ENCODE measurements around the gene TRPC6.
"Not testable (repeated sequence)": the region's sequence is repeated elsewhere in the genome, so short reads cannot be mapped to it uniquely, and the experiment has no call there.

The TRPC6 gene

DNA sequence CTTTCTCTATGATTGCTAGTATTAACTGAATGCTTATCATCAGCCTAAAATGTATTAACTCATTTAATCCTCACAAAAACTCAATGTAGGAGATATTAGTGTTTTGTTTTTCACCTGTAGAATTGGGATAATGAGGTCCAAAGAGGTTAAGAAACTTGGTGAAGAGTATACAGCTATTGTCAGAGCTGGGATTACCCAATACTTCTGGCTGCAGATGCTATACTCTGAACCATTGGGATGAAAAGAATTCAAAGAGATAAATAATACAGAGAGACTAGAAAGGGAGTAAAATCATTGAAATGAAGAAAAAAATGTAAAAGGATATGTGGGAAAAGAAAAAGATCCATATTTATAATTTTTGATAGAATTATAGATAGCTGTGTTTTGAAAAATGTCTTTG, 137.1 kb downstream of the TRPC6 start:
- DNase-seq, result no peak

DNA sequence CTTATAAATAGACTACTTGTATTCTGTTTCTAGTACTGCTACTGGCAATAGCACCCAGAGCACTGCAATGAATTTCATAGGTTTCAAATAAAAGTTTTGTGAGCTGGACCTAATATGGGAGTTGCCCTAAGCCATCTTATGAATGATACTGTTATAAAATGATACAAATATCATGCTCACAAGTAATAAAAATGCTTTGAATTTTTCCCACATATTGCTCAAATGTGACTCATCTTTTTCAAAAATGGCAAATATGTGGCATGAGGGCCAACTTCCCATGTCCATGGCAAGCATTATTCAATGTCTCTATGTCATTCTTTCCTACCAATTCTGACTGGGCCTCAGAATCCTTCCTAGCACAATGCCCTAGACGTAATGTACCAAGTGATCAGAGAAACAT, 137.6 kb downstream of the TRPC6 start:
- DNase-seq, result no peak

GRCh38 chr11:101445761-101446160, 138.0 kb downstream of the TRPC6 start:
- no peak for DNase-seq

- no peak for DNase-seq
These were observed 139.0 kb downstream of the TRPC6 start for GRCh38 chr11:101444851-101445250.

DNA sequence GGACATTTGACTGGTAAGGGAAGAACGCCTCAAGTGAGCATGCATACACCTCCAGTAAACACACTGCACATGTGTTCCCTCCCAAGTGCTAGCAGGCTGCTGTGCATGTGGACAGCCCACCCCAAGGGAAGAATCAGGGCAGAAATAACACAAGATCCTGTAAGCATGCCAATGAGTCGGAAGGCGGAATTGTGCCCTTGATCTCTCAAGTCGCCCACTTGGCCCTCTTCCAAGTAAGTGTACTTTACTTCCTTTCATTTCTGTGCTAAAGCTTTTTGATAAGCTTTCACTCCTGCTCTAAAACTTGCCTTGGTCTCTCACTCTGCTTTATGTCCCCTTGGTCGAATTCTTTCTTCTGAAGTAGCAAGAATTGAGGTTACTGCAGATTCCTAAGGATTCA, 139.6 kb downstream of the TRPC6 start:
- DNase-seq, result no peak

DNA sequence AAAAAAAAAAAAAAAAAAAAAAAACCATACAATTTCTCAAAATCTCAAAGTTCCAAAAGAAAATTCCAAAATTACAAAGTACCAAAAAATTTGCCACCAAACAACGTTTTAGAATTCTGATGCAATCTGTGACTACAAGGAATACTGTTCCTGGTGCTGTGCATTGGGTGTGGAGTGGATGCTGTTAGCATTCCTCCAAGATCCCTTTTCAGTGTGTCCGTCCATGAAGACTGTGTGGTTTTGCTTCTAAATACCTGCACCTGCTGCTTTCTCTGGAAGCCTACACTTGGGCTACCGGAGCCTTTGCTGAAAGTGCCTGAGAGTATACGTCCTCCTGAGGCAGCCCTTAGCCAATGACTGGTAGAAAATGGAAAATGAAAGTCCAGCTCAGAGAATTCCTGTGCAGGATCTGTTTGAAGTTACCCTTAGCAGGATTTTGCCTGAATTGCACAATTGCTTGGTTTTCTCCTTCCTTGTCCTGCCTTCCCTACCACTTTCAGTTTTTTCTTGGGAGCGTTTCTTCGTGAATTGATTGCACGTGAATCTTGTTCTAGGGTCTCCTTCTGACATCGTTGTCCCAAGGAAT, 140.8 kb downstream of the TRPC6 start:
- DNase-seq, result no peak

DNA sequence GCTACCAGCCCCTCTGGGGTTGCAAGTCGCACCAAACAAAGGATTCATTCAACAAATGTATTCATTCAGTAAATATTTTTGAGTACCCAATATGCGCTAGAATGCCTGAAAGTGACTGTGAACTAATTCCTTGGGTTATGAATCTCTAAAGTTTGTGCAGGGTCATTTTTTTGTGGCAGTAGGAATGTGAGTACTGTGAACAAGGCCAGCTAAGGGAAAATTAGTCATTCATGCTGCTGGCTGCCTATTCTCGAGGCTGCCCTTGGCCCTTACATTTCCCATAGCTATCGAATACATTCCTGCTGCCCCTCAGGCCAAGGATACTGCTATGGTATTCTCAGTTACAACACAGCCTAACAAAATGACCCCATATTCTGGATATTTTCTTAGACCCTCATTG, 141.6 kb downstream of the TRPC6 start:
- no peak for DNase-seq

GRCh38 chr11:101441747-101442146, 142.1 kb downstream of the TRPC6 start:
- no peak for DNase-seq

- DNase-seq, result no peak
These were observed 144.3 kb downstream of the TRPC6 start for GRCh38 chr11:101439488-101439887.

GRCh38 chr11:101438708-101439107, 145.1 kb downstream of the TRPC6 start:
- DNase-seq, result not testable (repeated sequence)

DNA sequence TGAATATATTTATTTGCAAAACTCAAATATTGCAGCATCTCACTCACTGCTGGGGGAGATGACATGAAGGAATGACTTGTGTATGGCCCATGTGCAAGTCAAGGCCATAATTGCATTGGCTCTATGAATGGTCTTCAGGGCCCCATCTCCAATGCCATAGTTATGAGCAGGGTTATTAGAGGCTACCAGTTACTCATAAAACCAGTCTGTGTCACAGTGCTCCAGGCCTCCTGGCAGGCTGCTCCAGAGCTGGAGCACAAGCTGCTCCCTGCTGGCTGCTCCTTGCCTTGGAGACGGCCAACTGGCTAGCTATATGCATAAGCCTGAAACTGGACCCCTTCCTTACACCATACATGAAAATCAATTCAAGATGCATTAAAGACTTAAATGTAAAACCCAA, 145.7 kb downstream of the TRPC6 start:
- DNase-seq, result no peak

DNA sequence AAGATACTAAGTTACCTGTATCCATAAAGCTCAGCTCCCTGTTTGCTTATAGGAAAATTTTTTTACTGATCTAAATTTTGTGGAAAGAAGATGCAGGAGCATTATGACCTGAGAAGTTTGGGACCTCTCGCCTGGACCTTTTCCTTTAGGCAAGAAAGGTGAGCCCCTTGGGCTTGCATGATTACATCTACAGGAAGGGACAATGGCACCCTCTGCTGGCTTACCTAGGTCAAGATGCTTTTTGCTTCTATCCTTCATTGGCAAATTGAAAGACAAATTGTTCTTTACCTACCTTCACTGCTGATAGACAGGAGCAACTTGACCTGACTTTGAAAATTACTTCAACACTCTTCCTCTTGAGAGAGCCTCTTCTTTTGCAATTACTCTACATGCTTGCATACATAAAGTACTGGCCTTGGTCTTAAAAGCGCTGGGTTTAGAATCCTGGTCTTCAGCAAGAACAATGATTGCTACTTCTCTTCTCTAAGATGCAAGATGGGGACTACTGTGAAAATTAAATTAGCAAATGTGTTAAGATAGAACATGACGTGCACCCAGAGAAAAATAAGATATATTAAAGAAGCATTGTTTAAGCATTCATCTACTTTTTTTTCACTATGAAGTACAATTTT, 147.2 kb downstream of the TRPC6 start:
- DNase-seq, result no peak

- no peak for DNase-seq
These were observed 148.3 kb downstream of the TRPC6 start for GRCh38 chr11:101435408-101435973.

DNA sequence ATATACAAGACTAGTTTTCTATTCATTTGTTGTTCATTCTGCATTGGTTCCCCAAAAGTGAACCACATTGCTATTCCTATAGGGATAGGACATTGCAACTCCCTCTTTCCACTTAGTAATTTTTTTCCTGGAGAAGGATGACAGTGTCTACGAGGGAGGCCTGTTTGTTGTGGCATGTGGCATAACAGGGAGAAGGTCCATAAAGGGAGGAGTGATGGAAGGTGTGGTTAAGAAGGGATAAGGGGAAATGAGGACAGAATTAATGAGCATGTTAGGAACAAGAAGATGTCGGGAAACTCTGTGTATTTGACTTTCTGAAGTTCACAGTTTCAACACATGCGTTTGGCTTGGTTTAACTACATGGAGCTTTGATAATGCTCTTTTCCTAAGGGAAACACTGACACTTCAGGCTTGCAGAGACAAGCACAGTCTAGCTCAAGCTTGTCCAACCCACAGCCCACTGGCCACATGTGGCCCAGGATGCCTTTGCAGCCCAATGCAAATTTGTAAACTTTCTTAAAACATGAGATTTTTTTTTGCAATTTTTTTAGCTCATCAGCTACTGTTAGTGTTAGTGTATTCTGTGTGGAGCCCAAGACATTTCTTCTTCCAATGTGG, 149.7 kb downstream of the TRPC6 start:
- DNase-seq, result no peak

DNA sequence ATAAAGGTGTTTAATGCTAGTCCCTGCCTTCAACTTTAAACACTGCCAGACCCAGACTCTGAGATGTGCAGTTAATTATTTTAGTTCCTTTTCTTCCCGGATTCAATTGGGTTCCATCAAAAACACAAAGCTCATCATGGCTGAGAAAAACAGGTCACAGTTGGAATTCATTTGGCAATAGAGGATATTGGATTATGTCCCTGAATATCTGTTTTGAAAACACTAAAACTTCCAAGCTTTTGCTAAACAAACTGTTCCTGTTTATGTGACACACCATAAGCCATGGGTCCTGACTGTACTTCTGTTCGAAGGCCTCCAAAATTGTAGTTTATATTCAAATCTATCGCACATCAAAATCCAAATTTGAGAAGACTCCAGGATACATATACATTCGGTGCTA, 150.7 kb downstream of the TRPC6 start:
- no peak for DNase-seq

- no peak for DNase-seq
These were observed 153.9 kb downstream of the TRPC6 start for GRCh38 chr11:101429703-101430540.

- no peak for DNase-seq
These were observed 154.9 kb downstream of the TRPC6 start for GRCh38 chr11:101428918-101429317.

- DNase-seq, result no peak
These were observed 176.5 kb downstream of the TRPC6 start for GRCh38 chr11:101407324-101407723.

All from right hindlimb (tissue), 1 donor.